SW 1271 (cell line): ENCODE measurements around the gene TRMT44.
A peak's percentile ranks its signal among the peaks of the same experiment; 100 is the strongest.

Source experiments
- DNase-seq, 2 experiments: peaks; one replicate each; lab custom pipeline; 2025; lab: John Stamatoyannopoulos, UW

The TRMT44 gene

GRCh38 chr4:8513931-8514330 is 73.4 kb downstream of the TRMT44 start:
- DNase-seq, result no peak

GRCh38 chr4:8514391-8514790 is 73.8 kb downstream of the TRMT44 start:
- DNase-seq, result no peak

GRCh38 chr4:8515316-8516060 is 74.9 kb downstream of the TRMT44 start:
- DNase-seq, result peak; percentile 88 to 90

- no peak for DNase-seq
Observed at GRCh38 chr4:8516061-8516573, 75.5 kb downstream of the TRMT44 start.

- DNase-seq, result peak in 1 of 2 experiments; percentile 16
Observed at GRCh38 chr4:8516996-8517550, 76.5 kb downstream of the TRMT44 start.

GRCh38 chr4:8517946-8518345 is 77.4 kb downstream of the TRMT44 start:
- no peak for DNase-seq

GRCh38 chr4:8522160-8523120 is 81.9 kb downstream of the TRMT44 start:
- no peak for DNase-seq

- no peak for DNase-seq
Observed at GRCh38 chr4:8523175-8523574, 82.6 kb downstream of the TRMT44 start.

- no peak for DNase-seq
Observed at GRCh38 chr4:8523766-8524165, 83.2 kb downstream of the TRMT44 start.

GRCh38 chr4:8524595-8525382 is 84.2 kb downstream of the TRMT44 start:
- no peak for DNase-seq

GRCh38 chr4:8525383-8526120 is 85.0 kb downstream of the TRMT44 start:
- no peak for DNase-seq
